Amniotic stem cell (primary cell): ENCODE results near the gene FAM180A.
"Not testable (repeated sequence)": the region's sequence is repeated elsewhere in the genome, so short reads cannot be mapped to it uniquely, and the experiment has no call there.

Experiments used
- DNase-seq: peaks from one replicate; lab custom pipeline; 2025; lab: John Stamatoyannopoulos, UW

FAM180A gene

DNA sequence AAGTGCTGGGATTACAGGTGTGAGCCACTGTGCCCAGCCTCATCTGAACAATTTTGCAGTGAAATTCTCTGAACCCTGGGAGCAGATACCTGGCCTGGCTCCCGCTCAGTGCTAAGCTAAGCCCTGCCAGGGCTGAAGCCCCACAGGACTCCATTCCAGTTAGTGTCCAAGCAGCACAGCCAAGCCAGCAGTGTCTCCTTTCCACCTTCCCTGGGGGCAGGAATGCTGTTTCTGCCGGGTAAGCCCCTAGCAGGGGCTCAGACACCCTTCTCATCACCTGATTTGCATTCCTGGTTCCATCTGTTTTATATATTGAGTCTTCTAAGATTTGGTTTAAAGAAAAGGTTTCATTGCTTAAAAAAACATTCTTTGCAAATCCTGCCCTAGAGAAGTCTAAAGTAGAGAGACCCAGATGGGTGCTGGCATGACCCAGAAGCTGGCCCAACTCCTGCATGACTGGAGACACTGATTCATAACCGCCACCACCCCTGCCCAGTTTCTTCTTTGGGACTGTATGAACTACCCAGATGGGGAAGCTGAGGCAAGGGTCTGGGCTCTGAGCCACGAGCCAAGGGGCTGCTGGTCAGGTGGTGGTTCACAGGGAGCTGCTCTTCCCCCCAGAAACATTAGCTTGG, 34.7 kb downstream of the FAM180A start:
- peak; percentile 19 for DNase-seq

GRCh38 chr7:135712796-135713195, 35.8 kb downstream of the FAM180A start:
- DNase-seq = no peak

- DNase-seq = no peak
Measured at GRCh38 chr7:135712182-135712782, 36.3 kb downstream of the FAM180A start.

DNA sequence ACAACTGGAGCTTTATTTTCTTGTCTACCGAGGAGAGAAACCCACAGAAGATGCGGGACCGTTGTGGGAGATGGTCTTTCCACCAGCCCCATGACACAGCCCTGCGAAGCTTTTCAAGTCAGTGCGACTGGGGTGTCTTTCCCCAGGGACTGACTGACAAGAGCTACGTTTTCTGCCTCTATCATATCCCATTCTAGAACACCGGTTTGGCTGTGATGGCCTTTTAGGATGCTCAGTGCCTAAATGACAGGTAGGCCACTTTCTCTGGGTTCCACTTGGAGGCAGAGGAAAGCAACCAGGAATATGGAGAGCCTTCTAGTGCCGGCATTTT, 37.5 kb downstream of the FAM180A start:
- DNase-seq = no peak

GRCh38 chr7:135710417-135711138, 38.0 kb downstream of the FAM180A start:
- DNase-seq = no peak

DNA sequence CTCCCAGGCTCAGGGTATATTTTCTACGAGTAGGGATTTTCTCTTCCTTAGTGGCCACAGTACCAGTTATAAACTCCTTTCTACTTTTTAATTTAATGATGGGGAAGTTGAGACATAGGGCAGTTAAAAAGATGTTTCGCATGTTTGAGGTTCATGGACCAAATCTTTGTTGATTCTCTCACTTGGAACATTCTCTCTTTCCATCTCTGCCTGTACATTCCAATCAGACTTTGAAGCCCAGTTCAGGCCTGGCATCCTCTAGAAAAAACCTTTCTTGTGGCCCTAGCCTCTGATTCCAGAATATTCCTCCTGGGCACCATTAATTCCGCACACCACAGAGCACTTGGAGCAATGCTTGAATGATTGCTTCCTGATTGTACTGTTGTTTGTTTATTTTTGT, 39.1 kb downstream of the FAM180A start:
- no peak for DNase-seq

DNA sequence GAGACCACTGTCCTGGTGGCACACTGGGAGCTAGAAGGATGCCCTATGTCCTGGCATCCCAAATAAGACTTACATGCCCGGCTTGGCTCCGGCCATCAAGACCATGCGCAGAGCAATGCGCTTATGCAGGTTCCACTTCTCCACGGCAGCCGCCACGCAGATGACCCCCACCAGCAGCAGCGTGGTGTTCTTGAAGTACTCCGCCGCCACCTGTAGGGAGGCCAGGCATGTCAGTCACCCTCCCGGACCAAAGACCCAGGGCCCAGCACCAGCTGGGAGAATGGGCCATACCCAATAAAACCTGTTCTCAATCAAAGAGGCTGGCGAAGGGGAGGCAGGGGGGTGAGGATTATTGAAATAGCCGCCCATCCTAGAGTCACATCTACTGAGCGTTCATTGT, 40.6 kb downstream of the FAM180A start:
- no peak for DNase-seq

GRCh38 chr7:135707570-135707966, 41.0 kb downstream of the FAM180A start:
- DNase-seq = no peak

DNA sequence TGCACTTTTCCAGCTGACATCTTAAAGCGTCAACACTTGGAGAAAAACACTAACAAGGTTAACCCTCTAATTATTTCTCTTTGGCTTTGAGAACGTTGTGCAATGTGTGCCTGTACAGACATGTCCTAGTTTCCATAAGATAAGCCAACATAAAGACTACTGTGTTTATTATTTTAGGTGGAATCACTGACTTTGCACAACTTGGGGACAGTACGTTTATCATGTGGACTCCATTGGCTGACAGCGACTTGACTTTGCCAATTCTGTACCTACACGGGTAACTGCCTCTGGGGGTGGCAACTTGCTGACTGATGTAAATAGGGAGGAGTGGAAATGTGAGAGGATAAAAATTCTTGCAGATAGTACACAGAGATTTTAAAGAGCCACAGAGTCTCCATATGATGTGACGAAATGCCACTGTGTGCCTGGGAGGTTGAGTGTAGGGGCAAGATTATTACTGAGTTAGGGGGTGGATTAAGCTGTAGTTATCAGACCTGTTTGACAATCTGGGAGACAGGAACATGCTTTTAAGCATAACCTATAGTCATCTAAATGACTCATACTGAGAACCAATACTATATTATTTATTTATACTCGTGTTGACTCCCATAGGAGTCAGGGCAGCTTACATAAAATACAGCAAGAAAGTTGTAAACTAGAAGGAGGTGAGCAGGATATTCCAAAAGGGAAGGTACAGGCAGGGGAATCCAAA, 41.6 kb downstream of the FAM180A start:
- DNase-seq = no peak

DNA sequence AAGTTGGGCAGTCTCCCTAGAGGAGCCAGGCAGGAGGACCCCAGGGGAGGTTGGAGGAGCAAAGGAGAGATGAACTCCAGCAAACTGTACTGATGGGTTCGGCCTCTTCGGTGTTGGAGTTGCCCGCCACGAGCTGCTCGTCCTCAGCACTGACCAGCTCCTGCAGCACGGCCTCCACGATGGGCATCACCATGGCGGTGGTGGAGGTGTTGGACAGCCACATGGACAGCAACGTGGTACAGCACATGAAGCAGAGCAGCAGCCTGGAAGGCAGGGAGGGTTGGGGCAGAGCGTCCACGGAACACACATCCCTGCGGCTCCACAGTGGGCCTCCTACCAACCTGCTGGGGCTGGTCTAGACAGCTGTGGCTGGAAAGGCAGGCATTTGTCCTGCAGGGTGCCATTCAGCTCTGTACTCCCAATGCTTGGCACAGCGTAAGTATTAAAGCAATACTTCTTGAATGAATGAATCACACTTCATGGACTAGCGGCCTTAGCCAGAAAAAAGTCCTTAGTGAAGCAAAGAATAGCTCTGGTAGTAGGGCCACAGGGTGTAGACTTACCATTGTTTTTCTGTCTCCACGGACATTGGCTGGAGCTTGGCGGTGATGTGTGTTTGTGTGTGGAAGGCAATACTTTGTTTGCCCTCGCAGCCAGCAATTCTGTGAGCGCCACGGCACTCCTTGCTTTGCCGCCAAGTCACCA, 42.4 kb downstream of the FAM180A start:
- DNase-seq = no peak

- no peak for DNase-seq
Measured at GRCh38 chr7:135704698-135705097, 43.9 kb downstream of the FAM180A start.

GRCh38 chr7:135704074-135704473, 44.5 kb downstream of the FAM180A start:
- no peak for DNase-seq

GRCh38 chr7:135697276-135698049, 51.1 kb downstream of the FAM180A start:
- DNase-seq = no peak

DNA sequence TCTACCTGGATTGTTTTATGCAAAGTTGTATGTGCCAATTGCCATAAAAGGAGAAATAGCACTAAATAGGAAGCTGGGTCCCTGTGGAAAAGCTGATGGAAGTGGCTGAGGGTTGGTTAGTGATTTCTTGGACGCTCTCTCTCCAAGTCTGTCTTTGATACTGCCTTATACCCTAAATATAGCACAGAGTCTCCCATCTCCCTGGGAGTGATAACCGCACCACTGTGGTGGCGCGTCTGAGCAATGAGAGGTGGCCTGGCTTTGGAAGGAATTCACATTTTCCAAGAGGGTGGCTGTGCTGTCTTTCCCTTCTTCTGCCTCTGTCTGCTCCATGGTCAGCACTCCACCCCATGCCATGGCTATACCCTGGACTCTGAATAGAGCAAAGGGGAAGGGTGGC, 55.1 kb downstream of the FAM180A start:
- DNase-seq = no peak

DNA sequence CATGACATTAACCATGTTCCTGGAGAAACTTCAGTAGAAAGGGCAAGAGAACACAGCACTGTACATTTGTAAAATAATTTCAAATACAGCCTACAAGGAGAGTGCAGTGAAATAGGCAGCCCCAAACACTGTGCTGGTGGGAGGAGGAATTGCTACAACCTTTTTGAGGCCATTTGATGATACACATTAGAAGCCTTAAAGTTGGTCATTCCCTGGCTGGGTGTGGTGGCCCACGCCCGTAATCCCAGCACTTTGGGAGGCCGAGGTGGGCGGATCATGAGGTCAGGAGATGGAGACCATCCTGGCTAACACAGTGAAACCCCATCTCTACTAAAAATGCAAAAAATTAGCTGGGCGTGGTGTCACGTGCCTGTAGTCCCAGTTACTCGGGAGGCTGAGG, 56.0 kb downstream of the FAM180A start:
- not testable (repeated sequence) for DNase-seq

- DNase-seq = no peak
Measured at GRCh38 chr7:135692055-135692454, 56.6 kb downstream of the FAM180A start.

DNA sequence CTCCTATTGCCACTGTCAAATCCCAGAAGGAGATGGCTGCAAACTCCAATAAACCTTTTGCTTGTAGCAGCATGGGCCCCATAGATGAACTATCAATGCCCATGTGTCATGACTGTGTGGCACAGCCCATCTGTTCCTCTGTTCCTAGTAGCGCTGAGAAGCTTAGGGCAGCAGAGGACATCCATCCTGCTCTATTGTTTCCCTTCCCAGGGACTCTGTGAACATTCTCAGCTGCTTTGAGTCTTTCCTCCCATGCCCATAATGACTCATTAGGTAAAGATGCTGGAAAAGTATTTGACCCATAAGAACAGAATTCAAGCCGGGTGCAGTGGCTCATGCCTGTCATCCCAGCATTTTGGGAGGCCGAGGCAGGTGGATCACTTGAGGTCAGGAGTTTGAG, 58.0 kb downstream of the FAM180A start:
- peak; percentile 57 for DNase-seq

GRCh38 chr7:135687466-135687865, 61.1 kb downstream of the FAM180A start:
- DNase-seq = no peak

DNA sequence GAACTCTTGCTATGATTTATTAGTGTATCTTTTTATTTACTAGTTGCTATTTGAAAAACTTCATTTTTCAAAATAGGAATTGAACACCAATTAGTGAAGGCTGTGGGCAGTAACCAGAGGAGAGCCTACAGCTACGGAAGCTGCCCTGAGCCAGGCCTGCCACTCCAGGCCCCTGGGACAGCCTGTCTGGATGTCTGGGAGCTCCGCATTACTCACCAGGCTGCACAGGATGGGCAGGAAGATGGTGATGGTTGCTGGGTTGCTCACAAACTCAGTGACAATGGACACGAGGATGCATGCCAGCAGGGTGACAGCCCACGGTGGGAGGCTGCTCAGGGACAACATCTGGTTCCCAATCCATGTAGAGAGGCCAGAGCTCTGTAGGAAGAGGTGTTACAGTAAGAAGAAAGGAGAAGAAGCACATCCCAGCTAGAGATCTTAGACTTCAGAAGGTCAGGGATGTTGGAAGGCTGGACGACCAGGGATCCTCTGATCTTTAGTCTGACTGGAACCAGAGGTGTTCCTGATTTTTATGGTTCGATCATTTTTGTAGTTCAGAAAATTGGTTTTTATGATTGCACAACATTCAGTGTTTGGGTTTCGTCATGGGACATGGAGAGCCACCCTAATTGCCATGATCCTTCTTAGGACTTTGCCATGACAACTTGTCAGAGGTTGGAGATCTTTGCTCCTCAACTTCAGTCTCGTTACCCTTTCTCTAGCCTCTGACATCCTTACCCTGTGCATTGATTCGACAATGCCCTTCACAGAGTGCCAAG, 63.1 kb downstream of the FAM180A start:
- DNase-seq = no peak

DNA sequence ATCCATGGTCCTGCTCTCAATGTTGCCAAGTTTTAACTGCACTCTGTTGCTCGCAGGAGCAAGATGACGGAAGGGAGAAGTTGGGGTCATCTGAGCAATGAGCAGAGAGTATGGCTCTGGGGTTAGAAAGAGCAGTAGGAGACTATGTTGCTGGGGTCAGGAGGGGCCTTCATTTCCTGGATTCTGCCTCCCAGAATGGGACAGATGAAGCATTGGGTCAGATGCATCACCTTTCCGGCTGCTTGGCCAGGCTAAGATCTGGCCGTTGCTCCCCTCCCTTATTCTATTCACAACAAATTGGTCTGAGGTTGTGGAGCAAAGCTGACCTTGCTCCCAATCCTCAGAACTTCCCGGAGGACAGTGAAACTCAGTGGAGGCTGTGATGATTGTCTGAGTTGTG, 63.9 kb downstream of the FAM180A start:
- no peak for DNase-seq

GRCh38 chr7:135684136-135684535, 64.5 kb downstream of the FAM180A start:
- no peak for DNase-seq
